H1 (cell line): Measurements from ENCODE around the gene GPRASP2. TPM values are rescaled to one million over a fixed set of nuclear protein-coding genes. Genes with fewer than 3 reads are reported as not detected.

ENCODE experiments used
- CTCF ChIA-PET: fragments of 300-600 bp; sonication (Branson Sonifier 250); formaldehyde crosslinking; loops from one replicate; lab custom pipeline; 2021; ENCODE audit not compliant: partially characterized antibody; lab: Charles Lee
- POLR2A ChIA-PET: fragments of 300-600 bp; sonication (Branson Sonifier 250); formaldehyde crosslinking; loops from one replicate; lab custom pipeline; 2021; ENCODE audit warnings: inconsistent platforms; ENCODE audit not compliant: partially characterized antibody; lab: Charles Lee
- DNase-seq, 2 experiments: peaks; one replicate each; pipeline versions ENCODE4 v3.0.0 to v3.0.0-alpha.2; 2010 to 2022; ENCODE audit warnings: low spot score in 2 of 2, low read depth in 1 of 2, mixed read lengths in 1 of 2
- FAIRE-seq: peaks from 2 replicates; lab custom pipeline; 2011; peaks lifted over from hg19 to GRCh38; lab: Jason Lieb, UNC
- H2AFZ ChIP-seq: 2 replicates; pipeline ENCODE4 v1.8.1; 2012; ENCODE audit warnings: low read length, inconsistent platforms
- H2AK5ac ChIP-seq: 2 replicates; pipeline ENCODE4 v1.6.1; 2013; ENCODE audit warnings: low read depth, low read length
- H2BK120ac ChIP-seq: replicated peaks from 2 replicates; pipeline ENCODE3; 2013; ENCODE audit warnings: low read depth, low read length, inconsistent platforms
- H2BK12ac ChIP-seq: 2 replicates; pipeline ENCODE4 v1.6.1; 2013; ENCODE audit warnings: low read depth, low read length
- H2BK15ac ChIP-seq: 2 replicates; pipeline ENCODE4 v1.6.1; 2013; ENCODE audit warnings: low read length
- H2BK20ac ChIP-seq: 2 replicates; pipeline ENCODE4 v1.6.1; 2013; ENCODE audit warnings: low read length
- H2BK5ac ChIP-seq: 2 replicates; pipeline ENCODE4 v1.6.1; 2013; ENCODE audit warnings: low read depth, low read length
- H3K14ac ChIP-seq: 2 replicates; pipeline ENCODE4 v1.6.1; 2013; ENCODE audit warnings: inconsistent platforms; ENCODE audit not compliant: insufficient read length
- H3K18ac ChIP-seq: 2 replicates; pipeline ENCODE4 v1.6.1; 2013; ENCODE audit warnings: low read length; ENCODE audit errors: extremely low read depth
- H3K23ac ChIP-seq: 2 replicates; pipeline ENCODE4 v1.6.1; 2013; ENCODE audit warnings: inconsistent platforms; ENCODE audit not compliant: insufficient read length
- H3K23me2 ChIP-seq: 2 replicates; pipeline ENCODE4 v1.6.1; 2013; ENCODE audit warnings: low read depth, low read length
- H3K27ac ChIP-seq: 2 replicates; pipeline ENCODE4 v1.6.1; 2011; ENCODE audit warnings: low read depth, low read length, inconsistent platforms
- H3K27me3 ChIP-seq, 4 experiments: replicated peaks in 1 of 4; 1 replicate in 1 of 4; 2 replicates in 3 of 4; pipeline versions ENCODE4 v1.6.1 to v1.8.1; 2011 to 2013; ENCODE audit warnings: low read length in 3 of 4, mild to moderate bottlenecking in 3 of 4, inconsistent platforms in 2 of 4, mixed read lengths in 2 of 4, moderate library complexity in 1 of 4; ENCODE audit not compliant: control insufficient read depth in 3 of 4, insufficient read depth in 3 of 4; ENCODE audit errors: extremely low read depth in 1 of 4
- H3K36me3 ChIP-seq, 4 experiments: 2 replicates each; pipeline versions ENCODE4 v1.6.1 to v1.8.1; 2011 to 2013; ENCODE audit warnings: mild to moderate bottlenecking in 4 of 4, low read length in 3 of 4, moderate library complexity in 2 of 4, control low read depth in 1 of 4, inconsistent platforms in 1 of 4; ENCODE audit not compliant: insufficient read depth in 4 of 4, control insufficient read depth in 2 of 4
- H3K4ac ChIP-seq: replicated peaks from 2 replicates; pipeline ENCODE3; 2013; ENCODE audit warnings: low read length, low read depth, mixed read lengths, inconsistent platforms; ENCODE audit not compliant: insufficient read length
- H3K4me1 ChIP-seq, 4 experiments: replicated peaks in 1 of 4; 1 replicate in 1 of 4; 2 replicates in 3 of 4; pipeline versions ENCODE4 v1.6.1 to v1.8.1; 2011 to 2013; ENCODE audit warnings: low read length in 3 of 4, inconsistent platforms in 2 of 4, mixed read lengths in 1 of 4; ENCODE audit not compliant: insufficient read depth in 4 of 4, control insufficient read depth in 3 of 4
- H3K4me2 ChIP-seq, 2 experiments: 2 replicates each; pipeline versions ENCODE4 v1.6.1 to v1.8.1; 2011 to 2013; ENCODE audit warnings: low read depth in 2 of 2, low read length in 2 of 2, control low read depth in 1 of 2, inconsistent platforms in 1 of 2, mild to moderate bottlenecking in 1 of 2; ENCODE audit not compliant: insufficient read depth in 1 of 2
- H3K4me3 ChIP-seq, 4 experiments: fragments of 200-600, 300-600 bp in 1 of 4; sonication (generic), shearing (Covaris generic), sonication (Bioruptor Twin) in 1 of 4; 2 replicates each; pipeline versions ENCODE4 v1.5.1 to v1.8.1; 2011 to 2016; ENCODE audit warnings: low read length in 4 of 4, low read depth in 3 of 4, control low read depth in 2 of 4, inconsistent platforms in 2 of 4, mild to moderate bottlenecking in 2 of 4, mixed read lengths in 1 of 4, moderate library complexity in 1 of 4; ENCODE audit not compliant: insufficient read depth in 2 of 4; ENCODE audit errors: extremely low read depth in 1 of 4
- H3K56ac ChIP-seq: replicated peaks from 2 replicates; pipeline ENCODE3; 2013; ENCODE audit warnings: low read depth, mild to moderate bottlenecking, mixed read lengths, low read length, inconsistent platforms; ENCODE audit not compliant: insufficient read length
- H3K79me1 ChIP-seq: 2 replicates; pipeline ENCODE4 v1.6.1; 2013; ENCODE audit warnings: low read depth, low read length, control low read depth
- H3K79me2 ChIP-seq, 2 experiments: 2 replicates each; pipeline versions ENCODE4 v1.6.1 to v1.8.1; 2012 to 2013; ENCODE audit warnings: low read length in 2 of 2, mild to moderate bottlenecking in 2 of 2, inconsistent platforms in 1 of 2; ENCODE audit not compliant: insufficient read depth in 2 of 2, control insufficient read depth in 1 of 2
- H3K9ac ChIP-seq, 4 experiments: replicated peaks in 1 of 4; 1 replicate in 1 of 4; 2 replicates in 3 of 4; pipeline versions ENCODE4 v1.6.1 to v1.8.1; 2011 to 2013; ENCODE audit warnings: low read depth in 3 of 4, low read length in 3 of 4, control low read depth in 2 of 4, mild to moderate bottlenecking in 2 of 4, moderate library complexity in 2 of 4, inconsistent platforms in 1 of 4; ENCODE audit errors: extremely low read depth in 1 of 4
- H3K9me3 ChIP-seq, 2 experiments: 2 replicates each; pipeline versions ENCODE4 v1.6.1 to v1.8.1; 2012 to 2013; ENCODE audit warnings: mild to moderate bottlenecking in 2 of 2, moderate library complexity in 2 of 2, control low read depth in 1 of 2, inconsistent platforms in 1 of 2, low read depth in 1 of 2, low read length in 1 of 2, mixed read lengths in 1 of 2; ENCODE audit not compliant: insufficient read depth in 2 of 2
- H4K20me1 ChIP-seq, 2 experiments: replicated peaks in 1 of 2; 2 replicates each; pipeline versions ENCODE3 to v1.8.1; 2011 to 2013; ENCODE audit warnings: inconsistent platforms in 2 of 2, low read length in 2 of 2, mild to moderate bottlenecking in 1 of 2; ENCODE audit not compliant: insufficient read depth in 2 of 2, control insufficient read depth in 1 of 2
- H4K5ac ChIP-seq: 2 replicates; pipeline ENCODE4 v1.6.1; 2013; ENCODE audit warnings: low read length, low read depth, mixed read lengths, inconsistent platforms; ENCODE audit not compliant: insufficient read length
- H4K8ac ChIP-seq: 2 replicates; pipeline ENCODE4 v1.8.0; 2013; ENCODE audit warnings: mild to moderate bottlenecking, moderate library complexity, low read length, inconsistent platforms; ENCODE audit not compliant: insufficient read depth; ENCODE audit errors: extremely low read depth
- H4K91ac ChIP-seq: replicated peaks from 2 replicates; pipeline ENCODE3; 2013; ENCODE audit warnings: low read length, mixed read lengths, inconsistent platforms; ENCODE audit not compliant: insufficient read length
- CBX8 ChIP-seq: fragments of 300-800, 300-1000 bp; sonication (generic); IDR thresholded peaks from 2 replicates; pipeline ENCODE4 v1.7.1; 2016; ENCODE audit warnings: low read depth, low read length, borderline replicate concordance
- CTBP2 ChIP-seq: IDR thresholded peaks from 2 replicates; pipeline ENCODE4 v1.7.0; 2011; ENCODE audit warnings: borderline replicate concordance, mild to moderate bottlenecking, moderate library complexity, mixed read lengths, low read length; ENCODE audit not compliant: insufficient read depth, insufficient read length
- KDM4A ChIP-seq: IDR thresholded peaks from one replicate; pipeline ENCODE4 v1.7.1; 2012; ENCODE audit warnings: low read depth, mild to moderate bottlenecking, moderate library complexity, low read length, inconsistent platforms; ENCODE audit not compliant: severe bottlenecking
- NANOG ChIP-seq: IDR thresholded peaks from 2 replicates; pipeline ENCODE4 v1.6.1; 2011; ENCODE audit warnings: low read length, low read depth, mild to moderate bottlenecking, inconsistent platforms; ENCODE audit not compliant: insufficient read depth, poor library complexity, severe bottlenecking
- NRF1 ChIP-seq: IDR thresholded peaks from 2 replicates; pipeline ENCODE4 v1.6.1; 2011; ENCODE audit warnings: mild to moderate bottlenecking, low read depth, low read length, improper control_type of control experiment
- RNF2 ChIP-seq: fragments of 200-900, 300-1000 bp; sonication (generic); IDR thresholded peaks from 2 replicates; pipeline ENCODE4 v1.7.1; 2016; ENCODE audit warnings: borderline replicate concordance, low read depth, mild to moderate bottlenecking, antibody characterized with exemption, low read length; ENCODE audit not compliant: poor library complexity, severe bottlenecking; ENCODE audit errors: missing control alignments
- SP2 ChIP-seq: IDR thresholded peaks from 2 replicates; pipeline ENCODE4 v1.6.1; 2012; ENCODE audit warnings: mild to moderate bottlenecking, low read length, inconsistent platforms
- SRF ChIP-seq: IDR thresholded peaks from 2 replicates; pipeline ENCODE4 v1.6.1; 2011; ENCODE audit warnings: mild to moderate bottlenecking, low read depth, low read length, moderate library complexity
- WGBS, 2 experiments: shearing (Covaris generic) in 1 of 2; methylation state at CpG; one replicate each; pipeline versions ENCODE4 v1.1.6 to v1.1.7; 2013 to 2015; ENCODE audit warnings: low lambda C conversion rate in 2 of 2, mixed read lengths in 2 of 2, inconsistent platforms in 1 of 2, low coverage in 1 of 2, missing lambda C conversion rate in 1 of 2; ENCODE audit not compliant: insufficient replicate concordance in 2 of 2, insufficient coverage in 1 of 2, insufficient read length in 1 of 2; ENCODE audit errors: extremely low coverage in 1 of 2, missing lambda C conversion rate in 1 of 2; 5-methylcytosine and 5-hydroxymethylcytosine counted together
- polyA plus RNA-seq, 7 experiments: library from polyadenylated mRNA; depleted of rRNA in 3 of 7; stranded (reverse) in 5 of 7; unstranded in 2 of 7; fragments of >200 nt in 5 of 7; fragments of 200-250 nt in 2 of 7; gene quantifications; 1 replicate in 5 of 7; 2 replicates in 1 of 7; 4 replicates in 1 of 7; pipeline versions ENCODE4 v1.2.1 to v1.2.3, GENCODE V29; 2011 to 2013; ENCODE audit warnings: missing spikeins in 2 of 7, mixed read lengths in 2 of 7
- total RNA-seq: library from RNA; stranded (reverse); fragmentation: NEBNext Ultra II Directional; extraction: Animal tissue kit (Norgen Biotek cat#: 25700); gene quantifications from 2 replicates; pipeline ENCODE4 v1.2.1, GENCODE V29; 2021
- TF ChIP-seq, protein P1 (sequence below), 3 experiments: IDR thresholded peaks; 1 replicate in 2 of 3; 2 replicates in 1 of 3; pipeline versions ENCODE4 v1.5.1 to v1.6.1; 2011; ENCODE audit warnings: low read length in 3 of 3, mild to moderate bottlenecking in 3 of 3, inconsistent platforms in 2 of 3, low read depth in 1 of 3, moderate library complexity in 1 of 3; ENCODE audit not compliant: insufficient read depth in 1 of 3; ENCODE audit errors: control extremely low read depth in 1 of 3
- TF ChIP-seq, protein P2 (sequence below): IDR thresholded peaks from 2 replicates; pipeline ENCODE4 v1.6.1; 2012; ENCODE audit warnings: inconsistent platforms

Gene GPRASP2
- total and polyA plus RNA-seq, 2 of the 8 experiments (the other 6 are each of a cell fraction or from before 2014, with no cell fraction given), result 8.0 to 15.7 TPM

DNA sequence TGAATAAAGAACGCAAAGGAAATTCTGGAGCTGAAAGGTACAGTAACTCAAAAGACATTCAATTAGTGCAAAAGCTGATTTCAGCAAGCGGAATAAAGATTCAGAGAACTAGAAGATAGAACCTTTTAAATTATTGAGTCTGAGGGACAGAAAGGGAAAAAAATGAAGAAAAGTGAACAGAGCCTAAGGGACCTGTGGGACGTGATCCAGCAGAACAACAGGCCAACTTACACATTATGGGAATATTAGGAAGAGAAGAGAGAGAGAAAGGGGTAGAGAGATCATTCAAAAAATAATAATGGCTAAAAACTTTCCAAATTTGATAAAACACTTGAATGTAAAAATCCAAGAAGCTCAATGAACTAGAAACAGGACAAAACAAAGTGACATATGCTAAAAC is 17.5 kb upstream of the GPRASP2 start:
- Histone ChIP-seq H3K4me1 (no peaks in the 10 kb centered on the region), H2BK120ac (no peak overlapping the region), H3K4ac (no peak overlapping the region), H4K20me1 (no peaks in the 10 kb centered on the region), H4K91ac (no peak overlapping the region), H2AK5ac (no peak overlapping the region), H3K23ac (no peak overlapping the region), H3K9me3 (peaks cover 3 to 8% of the 10 kb centered on the region in 2 experiments; a peak in 2 of 4 replicates), H3K27ac (no peak overlapping the region), H4K5ac (no peak overlapping the region), H2BK5ac (no peak overlapping the region), H3K36me3 (no peaks in the 10 kb centered on the region), H3K14ac (no peak overlapping the region), H3K4me2 (no peak overlapping the region), H3K79me1 (no peaks in the 10 kb centered on the region), H2BK20ac (no peak overlapping the region), H2BK12ac (no peak overlapping the region), H3K9ac (no peak overlapping the region), H3K79me2 (no peaks in the 10 kb centered on the region), H3K56ac (no peak overlapping the region), H3K4me3 (no peak overlapping the region), H2BK15ac (no peak overlapping the region), H3K18ac (no peak overlapping the region), H3K23me2 (no peaks in the 10 kb centered on the region), H3K27me3 (no peaks in the 10 kb centered on the region), H2AFZ (no peak overlapping the region), H4K8ac (no peak overlapping the region)
- FAIRE-seq (no peak), DNase-seq (no peak)
- WGBS, 2 experiments, result 90% methylated on average over 3 of the region's 3 CpGs; no CpG with 5 or more reads in 1 of the 2 experiments
- ChIA-PET POLR2A (interaction anchor here (0.7 kb wide), 1 partner anchor 46 kb away, joined by 3 read pairs; no protein-coding TSS in a partner anchor), CTCF (interaction anchor here (1.0 kb wide), 1 partner anchor 20 kb away, joined by 3 read pairs; no protein-coding TSS in a partner anchor)
- TF ChIP-seq CBX8, result no peak
- TF ChIP-seq RNF2, result no peak
- TF ChIP-seq, protein P1, sequence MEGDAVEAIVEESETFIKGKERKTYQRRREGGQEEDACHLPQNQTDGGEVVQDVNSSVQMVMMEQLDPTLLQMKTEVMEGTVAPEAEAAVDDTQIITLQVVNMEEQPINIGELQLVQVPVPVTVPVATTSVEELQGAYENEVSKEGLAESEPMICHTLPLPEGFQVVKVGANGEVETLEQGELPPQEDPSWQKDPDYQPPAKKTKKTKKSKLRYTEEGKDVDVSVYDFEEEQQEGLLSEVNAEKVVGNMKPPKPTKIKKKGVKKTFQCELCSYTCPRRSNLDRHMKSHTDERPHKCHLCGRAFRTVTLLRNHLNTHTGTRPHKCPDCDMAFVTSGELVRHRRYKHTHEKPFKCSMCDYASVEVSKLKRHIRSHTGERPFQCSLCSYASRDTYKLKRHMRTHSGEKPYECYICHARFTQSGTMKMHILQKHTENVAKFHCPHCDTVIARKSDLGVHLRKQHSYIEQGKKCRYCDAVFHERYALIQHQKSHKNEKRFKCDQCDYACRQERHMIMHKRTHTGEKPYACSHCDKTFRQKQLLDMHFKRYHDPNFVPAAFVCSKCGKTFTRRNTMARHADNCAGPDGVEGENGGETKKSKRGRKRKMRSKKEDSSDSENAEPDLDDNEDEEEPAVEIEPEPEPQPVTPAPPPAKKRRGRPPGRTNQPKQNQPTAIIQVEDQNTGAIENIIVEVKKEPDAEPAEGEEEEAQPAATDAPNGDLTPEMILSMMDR (IDR thresholded peaks at IDR 0.05; ENCODE audit: control extremely low read depth in 1 of 3, insufficient read depth in 1 of 3, low read depth in 1 of 3, low read length in 3 of 3), result no peak
- no peak for TF ChIP-seq SRF
- TF ChIP-seq CTBP2, result no peak
- TF ChIP-seq KDM4A, result no peak
- TF ChIP-seq NRF1, result no peak
- TF ChIP-seq NANOG, result no peak
- TF ChIP-seq SP2, result no peak
- TF ChIP-seq, protein P2, sequence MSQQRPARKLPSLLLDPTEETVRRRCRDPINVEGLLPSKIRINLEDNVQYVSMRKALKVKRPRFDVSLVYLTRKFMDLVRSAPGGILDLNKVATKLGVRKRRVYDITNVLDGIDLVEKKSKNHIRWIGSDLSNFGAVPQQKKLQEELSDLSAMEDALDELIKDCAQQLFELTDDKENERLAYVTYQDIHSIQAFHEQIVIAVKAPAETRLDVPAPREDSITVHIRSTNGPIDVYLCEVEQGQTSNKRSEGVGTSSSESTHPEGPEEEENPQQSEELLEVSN, result no peak
